GM12864 (cell line): ENCODE measurements around the gene AFG3L2.

Source experiments
- DNase-seq: peaks from one replicate; pipeline ENCODE4 v3.0.0-alpha.2; 2011; ENCODE audit warnings: low read depth
- H3K4me3 ChIP-seq: 2 replicates; pipeline ENCODE4 v1.5.1; 2011; ENCODE audit warnings: mild to moderate bottlenecking, low read depth, low read length, control low read depth
- CTCF ChIP-seq: IDR thresholded peaks from 2 replicates; pipeline ENCODE4 v1.5.1; 2011; ENCODE audit warnings: low read depth, mild to moderate bottlenecking, moderate library complexity, low read length, control low read depth, inconsistent platforms; ENCODE audit errors: missing control alignments

AFG3L2 gene

DNA sequence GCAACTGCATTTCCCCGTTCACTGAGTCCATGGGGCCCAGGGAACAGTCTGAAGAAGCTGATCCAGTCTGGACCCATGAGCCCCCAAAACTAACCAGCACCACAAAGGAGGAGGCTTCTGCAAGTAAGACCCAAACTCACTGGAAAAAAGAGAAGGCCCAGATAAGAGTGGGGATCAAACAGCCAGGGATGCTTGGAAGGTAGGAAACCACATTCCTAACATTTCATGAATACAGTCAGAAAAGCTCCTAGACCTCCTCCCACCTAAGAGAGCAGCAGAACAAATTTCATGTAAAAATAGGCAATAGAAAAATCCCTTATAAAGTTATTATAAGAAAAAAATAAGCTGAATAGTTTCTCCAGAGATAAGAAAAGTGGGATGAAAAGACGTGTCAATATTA lies 38.6 kb downstream of the AFG3L2 start:
- TF ChIP-seq CTCF = no peak

DNA sequence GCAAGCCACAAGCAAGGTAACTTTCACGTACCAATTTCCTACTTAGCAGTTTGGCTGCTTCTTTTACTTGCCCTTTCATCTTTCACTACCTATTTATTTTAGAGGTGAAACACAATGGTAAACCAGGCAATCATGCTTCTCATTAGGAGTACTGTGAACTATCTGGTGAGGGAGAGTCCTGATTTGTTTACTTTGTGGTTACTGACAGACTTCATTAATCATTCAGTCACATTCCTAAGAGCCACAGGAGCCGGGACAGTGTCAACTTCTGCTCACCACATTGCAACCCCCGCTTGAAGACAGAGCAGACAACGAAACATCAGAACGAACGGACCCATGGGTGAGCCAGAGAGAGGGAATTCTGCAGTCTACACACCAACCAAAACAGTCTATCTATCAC lies 40.1 kb downstream of the AFG3L2 start:
- no peak for DNase-seq
- no peak overlapping the region for H3K4me3 ChIP-seq
- no peak for TF ChIP-seq CTCF

More for the DNA sequence above, 38.6 kb downstream of the AFG3L2 start:
- DNase-seq = no peak
- no peak overlapping the region for H3K4me3 ChIP-seq

GRCh38 chr18:12336171-12336613 lies 40.8 kb downstream of the AFG3L2 start:
- no peak for DNase-seq
- H3K4me3 ChIP-seq = no peak overlapping the region
- TF ChIP-seq CTCF = no peak

DNA sequence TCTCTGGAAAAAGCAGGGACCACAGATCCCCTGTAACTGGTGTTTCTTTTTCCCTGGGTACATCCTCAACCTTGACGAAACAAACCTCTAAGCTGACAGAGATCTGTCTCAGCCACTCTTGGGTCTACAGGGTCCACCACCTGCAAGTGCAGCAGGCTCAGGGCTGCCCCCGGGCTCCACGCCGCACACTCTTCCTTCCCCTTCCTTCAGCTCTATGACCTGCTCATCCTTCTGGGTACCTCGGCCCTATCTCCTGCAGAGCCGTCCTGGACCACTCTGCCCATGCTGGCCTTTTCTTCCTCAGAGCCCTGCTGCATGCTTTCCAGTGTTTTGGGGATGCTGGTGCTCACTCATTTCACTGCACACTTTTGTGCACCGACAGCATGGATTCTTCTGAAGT lies 41.5 kb downstream of the AFG3L2 start:
- TF ChIP-seq CTCF = no peak
- DNase-seq = no peak
- no peak overlapping the region for H3K4me3 ChIP-seq

- DNase-seq = no peak
- TF ChIP-seq CTCF = no peak
- no peak overlapping the region for H3K4me3 ChIP-seq
Measured at GRCh38 chr18:12334863-12335262, 42.2 kb downstream of the AFG3L2 start.

GRCh38 chr18:12334366-12334808 lies 42.6 kb downstream of the AFG3L2 start:
- H3K4me3 ChIP-seq = no peak overlapping the region
- no peak for DNase-seq
- no peak for TF ChIP-seq CTCF

GRCh38 chr18:12333506-12334290 lies 43.3 kb downstream of the AFG3L2 start:
- no peak for TF ChIP-seq CTCF
- no peak overlapping the region for H3K4me3 ChIP-seq
- no peak for DNase-seq
